Measurements from ENCODE around the gene TM4SF18. TPM values are rescaled to one million over a fixed set of nuclear protein-coding genes. Genes with fewer than 3 reads are reported as not detected.

TM4SF18 gene
- total RNA-seq, 1 experiment from 2014 or later: 10.4 TPM

GRCh38 chr3:149274220-149274619, 59.2 kb downstream of the TM4SF18 start:
- Histone ChIP-seq H3K27me3 (replicated peaks) (no peaks in the 10 kb centered on the region), H3K36me3 (no peaks in the 10 kb centered on the region), H3K27ac (no peak overlapping the region), H3K9me3 (replicated peaks) (no peaks in the 10 kb centered on the region), H3K4me1 (replicated peaks) (peaks cover 12% of the 10 kb centered on the region), H3K4me3 (no peak overlapping the region)
- no peak for DNase-seq (ENCODE audit: low read depth in 1 of 2, low spot score in 2 of 2)

GRCh38 chr3:149273096-149273751, 60.2 kb downstream of the TM4SF18 start:
- H3K4me3 ChIP-seq: no peak overlapping the region
- peaks cover 12% of the 10 kb centered on the region for H3K4me1 ChIP-seq (replicated peaks)
- H3K27ac ChIP-seq: no peak overlapping the region
- peak in 1 of 2 experiments; percentile 54 for DNase-seq (ENCODE audit: low read depth in 1 of 2, low spot score in 2 of 2)
- no peaks in the 10 kb centered on the region for H3K27me3 ChIP-seq (replicated peaks)
- H3K9me3 ChIP-seq (replicated peaks): no peaks in the 10 kb centered on the region
- no peaks in the 10 kb centered on the region for H3K36me3 ChIP-seq

DNA sequence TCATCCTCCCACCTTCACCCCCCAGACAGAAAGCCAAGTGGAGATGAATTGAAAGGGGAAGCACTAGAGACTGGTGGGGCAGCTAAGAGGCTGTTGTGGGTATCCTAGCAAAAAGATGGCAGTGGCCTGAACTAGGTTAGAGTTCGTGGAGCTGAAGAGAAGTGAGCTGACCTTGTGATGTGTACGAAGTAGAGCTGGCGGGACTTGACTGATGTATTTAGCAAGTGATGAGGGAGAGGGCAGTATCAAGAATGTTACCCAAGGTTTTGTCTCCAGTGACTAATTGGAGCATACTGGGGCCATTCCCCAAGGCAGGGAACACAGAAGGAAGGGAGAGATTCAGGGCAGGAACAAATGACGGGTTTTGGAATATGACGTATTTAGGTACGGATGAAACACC, 61.8 kb downstream of the TM4SF18 start:
- no peaks in the 10 kb centered on the region for H3K27me3 ChIP-seq (replicated peaks)
- no peaks in the 10 kb centered on the region for H3K4me1 ChIP-seq (replicated peaks)
- H3K27ac ChIP-seq: no peak overlapping the region
- no peaks in the 10 kb centered on the region for H3K9me3 ChIP-seq (replicated peaks)
- DNase-seq (ENCODE audit: low read depth in 1 of 2, low spot score in 2 of 2): no peak
- H3K36me3 ChIP-seq: no peaks in the 10 kb centered on the region
- H3K4me3 ChIP-seq: no peak overlapping the region

GRCh38 chr3:149270180-149270579, 63.3 kb downstream of the TM4SF18 start:
- H3K27ac ChIP-seq: no peak overlapping the region
- no peak for DNase-seq (ENCODE audit: low read depth in 1 of 2, low spot score in 2 of 2)
- H3K4me3 ChIP-seq: no peak overlapping the region
- no peaks in the 10 kb centered on the region for H3K36me3 ChIP-seq
- H3K9me3 ChIP-seq (replicated peaks): no peaks in the 10 kb centered on the region
- H3K4me1 ChIP-seq (replicated peaks): no peaks in the 10 kb centered on the region
- H3K27me3 ChIP-seq (replicated peaks): no peaks in the 10 kb centered on the region

DNA sequence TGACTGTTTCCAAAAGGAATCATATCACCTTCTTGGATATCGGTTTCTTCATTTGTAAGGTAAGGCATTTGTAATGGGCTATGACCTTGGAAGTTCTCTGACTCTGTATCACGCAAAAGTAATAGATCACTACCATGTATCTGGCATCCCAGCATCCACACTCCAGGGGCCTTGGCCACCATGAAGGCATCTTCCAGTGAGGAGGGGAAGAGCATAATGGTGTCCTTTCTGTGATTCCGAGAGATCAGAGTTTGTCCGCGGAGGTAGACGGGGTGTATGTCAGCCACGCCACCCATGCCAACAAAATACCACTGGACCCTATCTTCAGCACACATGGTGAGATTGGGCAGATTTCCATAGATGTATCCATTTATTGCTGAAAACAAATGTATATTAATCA, 63.7 kb downstream of the TM4SF18 start:
- no peaks in the 10 kb centered on the region for H3K36me3 ChIP-seq
- no peaks in the 10 kb centered on the region for H3K27me3 ChIP-seq (replicated peaks)
- H3K9me3 ChIP-seq (replicated peaks): no peaks in the 10 kb centered on the region
- no peaks in the 10 kb centered on the region for H3K4me1 ChIP-seq (replicated peaks)
- no peak overlapping the region for H3K27ac ChIP-seq
- no peak overlapping the region for H3K4me3 ChIP-seq
- DNase-seq (ENCODE audit: low read depth in 1 of 2, low spot score in 2 of 2): no peak

Other genes with a start within 250 kb of the TM4SF18 start
- gene HLTF, start 247.1 kb downstream of the TM4SF18 start, total RNA-seq (2014; rRNA removed; shearing (Covaris generic)): 68.2 and 70.5 TPM in 2 replicates
- 27.9 and 34.2 TPM in 2 replicates for gene HPS3, start 204.0 kb downstream of the TM4SF18 start, total RNA-seq (2014; rRNA removed; shearing (Covaris generic))
- 1.7 TPM in 1 of 2 replicates, not detected in the other for gene CP, start 111.8 kb downstream of the TM4SF18 start, total RNA-seq (2014; rRNA removed; shearing (Covaris generic))
- gene TM4SF1, start 44.0 kb upstream of the TM4SF18 start, total RNA-seq (2014; rRNA removed; shearing (Covaris generic)): 117 and 140 TPM in 2 replicates
- gene TM4SF4, start 141.1 kb upstream of the TM4SF18 start, total RNA-seq (2014; rRNA removed; shearing (Covaris generic)): not detected in 2 replicates

Measured in SJSA1 (cell line).